Midbrain (tissue), 1 donor: ENCODE data around the gene C4B.
"Not testable (repeated sequence)": the region's sequence is repeated elsewhere in the genome, so short reads cannot be mapped to it uniquely, and the experiment has no call there.

ENCODE experiments used
- DNase-seq: peaks from one replicate; lab custom pipeline; 2025; lab: John Stamatoyannopoulos, UW

The C4B gene

GRCh38 chr6:32053314-32053713 lies 38.7 kb downstream of the C4B start:
- DNase-seq = not testable (repeated sequence)

GRCh38 chr6:32055756-32056155 lies 41.2 kb downstream of the C4B start:
- not testable (repeated sequence) for DNase-seq

GRCh38 chr6:32056254-32056653 lies 41.7 kb downstream of the C4B start:
- no peak for DNase-seq

GRCh38 chr6:32057966-32058365 lies 43.4 kb downstream of the C4B start:
- no peak for DNase-seq

- no peak for DNase-seq
These were observed 43.9 kb downstream of the C4B start for GRCh38 chr6:32058511-32058963.

GRCh38 chr6:32060966-32061655 lies 46.5 kb downstream of the C4B start:
- no peak for DNase-seq

- DNase-seq = no peak
These were observed 50.1 kb downstream of the C4B start for GRCh38 chr6:32064706-32065105.

GRCh38 chr6:32067521-32067920 lies 52.9 kb downstream of the C4B start:
- DNase-seq = not testable (repeated sequence)

- not testable (repeated sequence) for DNase-seq
These were observed 53.7 kb downstream of the C4B start for GRCh38 chr6:32068315-32068714.

- no peak for DNase-seq
These were observed 54.3 kb downstream of the C4B start for GRCh38 chr6:32068867-32069266.

GRCh38 chr6:32069460-32069859 lies 54.9 kb downstream of the C4B start:
- DNase-seq = no peak

- DNase-seq = no peak
These were observed 55.4 kb downstream of the C4B start for GRCh38 chr6:32069878-32070515.

GRCh38 chr6:32070814-32071543 lies 56.4 kb downstream of the C4B start:
- no peak for DNase-seq

GRCh38 chr6:32073101-32073500 lies 58.5 kb downstream of the C4B start:
- no peak for DNase-seq

GRCh38 chr6:32073613-32074012 lies 59.0 kb downstream of the C4B start:
- DNase-seq = no peak

- DNase-seq = no peak
These were observed 60.5 kb downstream of the C4B start for GRCh38 chr6:32074996-32075532.

GRCh38 chr6:32075781-32076180 lies 61.2 kb downstream of the C4B start:
- DNase-seq = no peak

- no peak for DNase-seq
These were observed 61.8 kb downstream of the C4B start for GRCh38 chr6:32076321-32076809.

GRCh38 chr6:32079566-32080290 lies 65.1 kb downstream of the C4B start:
- no peak for DNase-seq

GRCh38 chr6:32081168-32081990 lies 66.8 kb downstream of the C4B start:
- no peak for DNase-seq

- DNase-seq = no peak
These were observed 67.9 kb downstream of the C4B start for GRCh38 chr6:32082478-32082877.
